Breast epithelium (tissue), 3 donors: Measurements from ENCODE around the gene SRPK1.
"Not testable (repeated sequence)": the region's sequence is repeated elsewhere in the genome, so short reads cannot be mapped to it uniquely, and the experiment has no call there.

Source experiments
- POLR2A ChIP-seq: fragments of 450-650 bp; IDR thresholded peaks from one replicate; pipeline ENCODE4 v1.6.1; 2016; ENCODE audit warnings: antibody characterized with exemption, mild to moderate bottlenecking, moderate library complexity
- TF ChIP-seq, protein P1 (sequence below), 3 donors: fragments of 450-650 bp; IDR thresholded peaks; one replicate each; pipeline ENCODE4 v1.5.1; 2016 to 2017; ENCODE audit warnings: antibody characterized with exemption in 3 of 3, mild to moderate bottlenecking in 3 of 3, moderate library complexity in 3 of 3

- not testable (repeated sequence) for TF ChIP-seq POLR2A
- TF ChIP-seq, protein P1, sequence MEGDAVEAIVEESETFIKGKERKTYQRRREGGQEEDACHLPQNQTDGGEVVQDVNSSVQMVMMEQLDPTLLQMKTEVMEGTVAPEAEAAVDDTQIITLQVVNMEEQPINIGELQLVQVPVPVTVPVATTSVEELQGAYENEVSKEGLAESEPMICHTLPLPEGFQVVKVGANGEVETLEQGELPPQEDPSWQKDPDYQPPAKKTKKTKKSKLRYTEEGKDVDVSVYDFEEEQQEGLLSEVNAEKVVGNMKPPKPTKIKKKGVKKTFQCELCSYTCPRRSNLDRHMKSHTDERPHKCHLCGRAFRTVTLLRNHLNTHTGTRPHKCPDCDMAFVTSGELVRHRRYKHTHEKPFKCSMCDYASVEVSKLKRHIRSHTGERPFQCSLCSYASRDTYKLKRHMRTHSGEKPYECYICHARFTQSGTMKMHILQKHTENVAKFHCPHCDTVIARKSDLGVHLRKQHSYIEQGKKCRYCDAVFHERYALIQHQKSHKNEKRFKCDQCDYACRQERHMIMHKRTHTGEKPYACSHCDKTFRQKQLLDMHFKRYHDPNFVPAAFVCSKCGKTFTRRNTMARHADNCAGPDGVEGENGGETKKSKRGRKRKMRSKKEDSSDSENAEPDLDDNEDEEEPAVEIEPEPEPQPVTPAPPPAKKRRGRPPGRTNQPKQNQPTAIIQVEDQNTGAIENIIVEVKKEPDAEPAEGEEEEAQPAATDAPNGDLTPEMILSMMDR (IDR thresholded peaks at IDR 0.05): not testable (repeated sequence)
These were observed 20.3 kb upstream of the SRPK1 start for GRCh38 chr6:35941170-35941569.
